ENCODE measurements around the gene RAMAC. TPM values are rescaled to one million over a fixed set of nuclear protein-coding genes. Genes with fewer than 3 reads are reported as not detected.
A peak's percentile ranks its signal among the peaks of the same experiment; 100 is the strongest.

The RAMAC gene
- total and polyA plus RNA-seq, 2 of the 8 experiments (the other 6 are each of a cell fraction or from before 2014, with no cell fraction given): 20.7 to 32.9 TPM

DNA sequence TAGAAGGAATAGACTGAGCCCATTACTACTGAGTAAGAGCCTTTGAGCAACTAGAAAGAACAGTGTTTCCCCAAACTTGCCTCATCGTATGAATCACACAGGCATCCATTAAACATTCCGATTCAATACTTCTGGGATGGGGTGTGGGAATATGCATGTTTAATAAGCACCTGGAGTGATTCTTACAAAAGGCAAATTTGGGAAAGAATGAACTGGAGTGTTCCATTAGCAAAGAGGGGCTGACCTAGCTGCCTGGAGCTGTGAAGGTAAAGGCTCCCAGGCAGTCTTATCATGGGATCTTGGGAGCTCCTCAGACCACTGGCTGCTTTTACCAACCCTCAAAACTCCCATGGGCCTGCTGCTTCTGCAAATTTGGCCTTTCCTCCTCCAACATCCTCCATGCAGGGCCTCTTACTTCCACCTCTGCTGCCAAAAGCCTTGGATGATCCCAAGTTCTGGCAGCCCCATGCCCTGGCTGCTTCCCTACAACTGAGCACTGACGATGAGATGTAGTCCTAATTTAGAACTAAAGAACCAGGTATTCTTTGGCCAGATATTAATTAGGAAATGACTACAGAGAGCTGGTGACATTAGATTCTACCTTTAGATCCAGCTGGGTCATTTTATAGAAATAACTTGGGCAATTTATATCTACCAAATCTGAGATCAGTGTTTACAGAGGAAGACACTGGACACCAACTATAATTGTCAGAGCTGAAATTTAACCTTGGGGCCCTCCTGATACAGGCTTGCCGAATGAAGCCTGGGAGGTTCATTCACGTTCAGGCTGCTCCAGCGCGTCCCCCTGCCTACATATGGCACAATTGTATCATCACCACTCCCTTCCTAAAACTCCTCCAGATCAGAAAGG lies 22.3 kb upstream of the RAMAC start:
- 0 out of 7 replicates have a peak overlapping the region, but pooled peaks of 1 of the 4 experiments have one; percentile 4 for H3K9ac ChIP-seq (replicated peaks in 1 of 4; ENCODE audit: extremely low read depth in 1 of 4, low read depth in 3 of 4, low read length in 3 of 4)
- ChIA-PET CTCF (ENCODE audit: partially characterized antibody) (interaction anchor here (0.7 to 1.2 kb wide), 3 partner anchors 14 to 37 kb away, joined by 3 read pairs; no protein-coding TSS in a partner anchor), POLR2A (ENCODE audit: partially characterized antibody) (interaction anchor here (1.2 kb wide), 1 partner anchor 14 kb away, joined by 4 read pairs; no protein-coding TSS in a partner anchor)
- WGBS, 2 experiments (ENCODE audit: extremely low coverage in 1 of 2, insufficient coverage in 1 of 2, insufficient read length in 1 of 2, insufficient replicate concordance in 2 of 2, low coverage in 1 of 2, low lambda C conversion rate in 2 of 2, missing lambda C conversion rate in 1 of 2): 71% methylated on average over 7 of the region's 7 CpGs; no CpG with 5 or more reads in 1 of the 2 experiments
- H3K27me3 ChIP-seq (replicated peaks in 1 of 4; ENCODE audit: control insufficient read depth in 3 of 4, extremely low read depth in 1 of 4, insufficient read depth in 3 of 4, low read length in 3 of 4): no peaks in the 10 kb centered on the region
- H2AFZ ChIP-seq (ENCODE audit: low read length): peak overlapping the region; percentile 82
- no peak overlapping the region for H3K56ac ChIP-seq (replicated peaks; ENCODE audit: insufficient read length, low read depth, low read length)
- H3K4me3 ChIP-seq (ENCODE audit: extremely low read depth in 1 of 4, insufficient read depth in 2 of 4, low read depth in 3 of 4, low read length in 4 of 4): peak overlapping the region in 1 of 4 experiments; percentile 23; a peak in 1 of 8 replicates
- no peak overlapping the region for H4K91ac ChIP-seq (replicated peaks; ENCODE audit: insufficient read length, low read length)
- no peaks in the 10 kb centered on the region for H4K20me1 ChIP-seq (replicated peaks in 1 of 2; ENCODE audit: control insufficient read depth in 1 of 2, insufficient read depth in 2 of 2, low read length in 2 of 2)
- H4K5ac ChIP-seq (ENCODE audit: insufficient read length, low read depth, low read length): no peak overlapping the region
- peaks cover 0 to 11% (median 6%) of the 10 kb centered on the region in 4 experiments; a peak in 4 of 7 replicates for H3K4me1 ChIP-seq (replicated peaks in 1 of 4; ENCODE audit: control insufficient read depth in 3 of 4, insufficient read depth in 4 of 4, low read length in 3 of 4)
- H3K18ac ChIP-seq (ENCODE audit: extremely low read depth, low read length): no peak overlapping the region
- H3K27ac ChIP-seq (ENCODE audit: low read depth, low read length): peak overlapping the region; percentile 53; the same call in 1 of the 2 replicates
- FAIRE-seq (peak; percentile 70), DNase-seq (ENCODE audit: low read depth in 1 of 2, low spot score in 2 of 2) (no peak)
- no peak overlapping the region for H2BK12ac ChIP-seq (ENCODE audit: low read depth, low read length)
- H3K79me1 ChIP-seq (ENCODE audit: low read depth, low read length): no peaks in the 10 kb centered on the region
- H4K8ac ChIP-seq (ENCODE audit: extremely low read depth, insufficient read depth, low read length): no peak overlapping the region
- no peak overlapping the region for H3K4ac ChIP-seq (replicated peaks; ENCODE audit: insufficient read length, low read depth, low read length)
- no peaks in the 10 kb centered on the region for H3K36me3 ChIP-seq (ENCODE audit: control insufficient read depth in 2 of 4, insufficient read depth in 4 of 4, low read length in 3 of 4)
- H2BK120ac ChIP-seq (replicated peaks; ENCODE audit: low read depth, low read length): no peak overlapping the region
- H3K23me2 ChIP-seq (ENCODE audit: low read depth, low read length): no peaks in the 10 kb centered on the region
- H3K23ac ChIP-seq (ENCODE audit: insufficient read length): no peak overlapping the region
- no peak overlapping the region for H2BK20ac ChIP-seq (ENCODE audit: low read length)
- no peak overlapping the region for H2BK5ac ChIP-seq (ENCODE audit: low read depth, low read length)
- no peak overlapping the region for H2BK15ac ChIP-seq (ENCODE audit: low read length)
- no peaks in the 10 kb centered on the region for H3K79me2 ChIP-seq (ENCODE audit: control insufficient read depth in 1 of 2, insufficient read depth in 2 of 2, low read length in 2 of 2)
- no peaks in the 10 kb centered on the region for H3K9me3 ChIP-seq (ENCODE audit: insufficient read depth in 2 of 2, low read depth in 1 of 2, low read length in 1 of 2)
- no peak overlapping the region for H3K14ac ChIP-seq (ENCODE audit: insufficient read length)
- H3K4me2 ChIP-seq (ENCODE audit: insufficient read depth in 1 of 2, low read depth in 2 of 2, low read length in 2 of 2): peak overlapping the region; percentile 8 to 50; a peak in 3 of 4 replicates
- H2AK5ac ChIP-seq (ENCODE audit: low read depth, low read length): no peak overlapping the region
- TF ChIP-seq SIN3A (conservative IDR thresholded peaks at IDR 0.05 in 1 of 2, IDR thresholded peaks at IDR 0.05 in 1 of 2; ENCODE audit: low read depth in 1 of 2, low read length in 2 of 2) (no peak), MAFK (IDR thresholded peaks at IDR 0.05; ENCODE audit: low read depth, low read length) (no peak), SRF (IDR thresholded peaks at IDR 0.05; ENCODE audit: low read depth, low read length) (no peak), ATF3 (IDR thresholded peaks at IDR 0.05; ENCODE audit: insufficient read depth, low read depth, low read length) (no peak), CHD2 (IDR thresholded peaks at IDR 0.05; ENCODE audit: low read length) (no peak), HDAC6 (IDR thresholded peaks at IDR 0.05; ENCODE audit: low read depth, low read length) (no peak), ATF2 (IDR thresholded peaks at IDR 0.05; ENCODE audit: low read length) (no peak), YY1 (IDR thresholded peaks at IDR 0.05; ENCODE audit: low read depth, low read length) (no peak), SP2 (IDR thresholded peaks at IDR 0.05; ENCODE audit: low read length) (no peak)
